Right kidney (tissue), 1 donor: ENCODE results near the gene NTRK3.

ENCODE experiments used
- DNase-seq: peaks from one replicate; pipeline ENCODE4 v3.0.0-alpha.2; 2016

The NTRK3 gene

GRCh38 chr15:88181613-88182012 lies 74.9 kb downstream of the NTRK3 start:
- peak; percentile 22 for DNase-seq

GRCh38 chr15:88179562-88179961 lies 77.0 kb downstream of the NTRK3 start:
- no peak for DNase-seq

GRCh38 chr15:88178631-88179030 lies 77.9 kb downstream of the NTRK3 start:
- DNase-seq: no peak

GRCh38 chr15:88177451-88177850 lies 79.1 kb downstream of the NTRK3 start:
- no peak for DNase-seq

GRCh38 chr15:88174571-88174970 lies 82.0 kb downstream of the NTRK3 start:
- DNase-seq: no peak

GRCh38 chr15:88166082-88166993 lies 90.2 kb downstream of the NTRK3 start:
- peak; percentile 26 for DNase-seq

- DNase-seq: no peak
These were observed 94.9 kb downstream of the NTRK3 start for GRCh38 chr15:88161636-88162035.

GRCh38 chr15:88155310-88155709 lies 101.2 kb downstream of the NTRK3 start:
- DNase-seq: no peak

GRCh38 chr15:88152672-88153071 lies 103.9 kb downstream of the NTRK3 start:
- no peak for DNase-seq

- no peak for DNase-seq
These were observed 108.8 kb downstream of the NTRK3 start for GRCh38 chr15:88147760-88148159.

- DNase-seq: no peak
These were observed 111.5 kb downstream of the NTRK3 start for GRCh38 chr15:88144921-88145653.

GRCh38 chr15:88142121-88142520 lies 114.4 kb downstream of the NTRK3 start:
- no peak for DNase-seq

GRCh38 chr15:88141269-88141889 lies 115.2 kb downstream of the NTRK3 start:
- no peak for DNase-seq

GRCh38 chr15:88140398-88140797 lies 116.1 kb downstream of the NTRK3 start:
- DNase-seq: no peak

- DNase-seq: no peak
These were observed 116.6 kb downstream of the NTRK3 start for GRCh38 chr15:88139936-88140335.

GRCh38 chr15:88133795-88134194 lies 122.7 kb downstream of the NTRK3 start:
- DNase-seq: no peak

- DNase-seq: no peak
These were observed 124.0 kb downstream of the NTRK3 start for GRCh38 chr15:88132499-88132898.

- no peak for DNase-seq
These were observed 124.6 kb downstream of the NTRK3 start for GRCh38 chr15:88131937-88132336.

GRCh38 chr15:88127432-88127790 lies 129.1 kb downstream of the NTRK3 start:
- DNase-seq: no peak

GRCh38 chr15:88126695-88127431 lies 129.7 kb downstream of the NTRK3 start:
- DNase-seq: no peak

- no peak for DNase-seq
These were observed 131.0 kb downstream of the NTRK3 start for GRCh38 chr15:88125576-88125975.

- no peak for DNase-seq
These were observed 132.3 kb downstream of the NTRK3 start for GRCh38 chr15:88124199-88124598.
